CD4-positive, alpha-beta T cell (primary cell): ENCODE results near the gene PTPRN2. TPM values are rescaled to one million over a fixed set of nuclear protein-coding genes. Genes with fewer than 3 reads are reported as not detected.

Experiments used
- ATAC-seq: fragments of 200-7000 bp; cut with Tn5 transposase; one replicate; pipeline ENCODE4 v1.10.0; 2022; ENCODE audit warnings: mild to moderate bottlenecking; ENCODE audit not compliant: poor library complexity
- CTCF ChIA-PET: fragments of 350-600 bp; sonication (Branson Sonifier 250); formaldehyde crosslinking; loops from one replicate; lab custom pipeline; 2021; ENCODE audit warnings: antibody characterized with exemption, inconsistent platforms; lab: Charles Lee
- POLR2A ChIA-PET: fragments of 350-600 bp; sonication (Branson Sonifier 250); formaldehyde crosslinking; loops from one replicate; lab custom pipeline; 2021; ENCODE audit warnings: antibody characterized with exemption, inconsistent platforms; lab: Charles Lee
- DNase-seq, 14 experiments: peaks; one replicate each; pipeline ENCODE4 v3.0.0-alpha.2; 2013 to 2020; ENCODE audit warnings: mixed read lengths in 2 of 14
- H3K27ac ChIP-seq, 2 donors: one replicate each; pipeline versions ENCODE4 v1.5.1 to v1.7.0; 2013; ENCODE audit warnings: low read length in 2 of 2, low read depth in 1 of 2, mild to moderate bottlenecking in 1 of 2
- H3K27me3 ChIP-seq, 2 experiments: 1 replicate in 1 of 2; 2 replicates in 1 of 2; pipeline versions ENCODE4 v1.6.1 to v1.7.0; 2013; ENCODE audit warnings: low read length in 2 of 2, control low read depth in 1 of 2, mild to moderate bottlenecking in 1 of 2, moderate library complexity in 1 of 2; ENCODE audit not compliant: insufficient read depth in 2 of 2, control insufficient read depth in 1 of 2
- H3K36me3 ChIP-seq: one replicate; pipeline ENCODE4 v1.6.1; 2013; ENCODE audit warnings: low read length, control low read depth; ENCODE audit not compliant: insufficient read depth
- H3K4me1 ChIP-seq: one replicate; pipeline ENCODE4 v1.6.1; 2013; ENCODE audit warnings: low read length, control low read depth; ENCODE audit not compliant: insufficient read depth
- H3K4me3 ChIP-seq: one replicate; pipeline ENCODE4 v1.5.1; 2013; ENCODE audit warnings: mild to moderate bottlenecking, low read length, moderate library complexity
- H3K9me3 ChIP-seq, 2 experiments: 1 replicate in 1 of 2; 2 replicates in 1 of 2; pipeline versions ENCODE4 v1.6.1 to v1.7.0; 2013; ENCODE audit warnings: low read length in 2 of 2, mild to moderate bottlenecking in 2 of 2, control low read depth in 1 of 2, moderate library complexity in 1 of 2; ENCODE audit not compliant: control insufficient read depth in 1 of 2, insufficient read depth in 1 of 2
- H3K27ac Mint-ChIP-seq: one replicate; pipeline ENCODE4 v1.8.0; 2020; ENCODE audit warnings: mixed read lengths
- H3K27me3 Mint-ChIP-seq: one replicate; pipeline ENCODE4 v1.8.0; 2021; ENCODE audit warnings: mixed read lengths
- H3K36me3 Mint-ChIP-seq: one replicate; pipeline ENCODE4 v1.8.0; 2021; ENCODE audit warnings: low read depth, mixed read lengths
- H3K4me1 Mint-ChIP-seq: one replicate; pipeline ENCODE4 v1.8.0; 2021; ENCODE audit warnings: low read depth, mixed read lengths
- H3K4me3 Mint-ChIP-seq: one replicate; pipeline ENCODE4 v1.8.0; 2020; ENCODE audit warnings: mild to moderate bottlenecking, mixed read lengths
- H3K9me3 Mint-ChIP-seq: one replicate; pipeline ENCODE4 v1.8.0; 2020; ENCODE audit warnings: mixed read lengths
- intact Hi-C, 2 experiments: fragments of 100-400 bp; cut with DNase I in 1 of 2; cut with micrococcal nuclease in 1 of 2; formaldehyde crosslinking; loops; one replicate each; pipeline versions ENCODE4 v1.15.1 to v1.9.0; 2023 to 2025; cut with DNase I, micrococcal nuclease
- total RNA-seq, 174 experiments: library from RNA in 2 of 174; stranded (reverse) in 2 of 174; gene quantifications; one replicate each; pipeline ENCODE4 v1.2.3 and lab custom pipeline; 2021 to 2026
- TF ChIP-seq, protein P1 (sequence below): fragments of 200-600 bp; IDR thresholded peaks from one replicate; pipeline ENCODE4 v1.8.0; 2022; ENCODE audit warnings: antibody characterized with exemption, mild to moderate bottlenecking

PTPRN2 gene
- total RNA-seq, 2 experiments from 2014 or later, result 0.34 to 0.44 TPM

- no peak for DNase-seq
- no peak overlapping the region for H3K4me3 ChIP-seq
These were observed 400.5 kb downstream of the PTPRN2 start for GRCh38 chr7:158186864-158187693.

DNA sequence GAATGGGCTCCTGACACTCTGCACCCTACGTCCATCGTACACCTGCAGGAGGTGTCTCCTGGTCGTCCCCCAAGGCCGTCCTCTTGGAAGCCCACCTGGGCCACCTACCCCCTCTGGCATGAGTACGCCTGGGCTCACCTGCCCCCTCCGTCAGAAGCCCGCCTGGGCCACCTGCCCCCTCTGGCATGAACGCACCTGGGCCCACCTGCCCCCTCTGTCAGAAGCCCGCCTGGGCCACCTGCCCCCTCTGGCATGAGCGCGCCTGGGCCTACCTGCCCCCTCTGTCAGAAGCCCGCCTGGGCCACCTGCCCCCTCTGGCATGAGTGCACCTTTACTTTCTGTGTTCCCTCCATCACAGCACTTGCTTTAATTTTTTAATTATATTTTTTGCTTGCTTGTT, 401.2 kb downstream of the PTPRN2 start:
- no peaks in the 10 kb centered on the region for H3K36me3 Mint-ChIP-seq
- CTCF ChIA-PET, result no interaction called here
- POLR2A ChIA-PET, result no interaction called here
- Histone ChIP-seq H3K4me1 (no peaks in the 10 kb centered on the region), H3K36me3 (no peaks in the 10 kb centered on the region), H3K9me3 (peaks cover 0 to 48% of the 10 kb centered on the region in 2 experiments), H3K27me3 (peaks cover 0 to 3% of the 10 kb centered on the region in 2 experiments), H3K27ac (no peak overlapping the region), H3K4me3 (no peak overlapping the region)
- H3K9me3 Mint-ChIP-seq, result peaks cover 5% of the 10 kb centered on the region
- intact Hi-C loops, result no loop called here
- H3K4me3 Mint-ChIP-seq, result no peak overlapping the region
- H3K4me1 Mint-ChIP-seq, result no peaks in the 10 kb centered on the region
- TF ChIP-seq, protein P1, sequence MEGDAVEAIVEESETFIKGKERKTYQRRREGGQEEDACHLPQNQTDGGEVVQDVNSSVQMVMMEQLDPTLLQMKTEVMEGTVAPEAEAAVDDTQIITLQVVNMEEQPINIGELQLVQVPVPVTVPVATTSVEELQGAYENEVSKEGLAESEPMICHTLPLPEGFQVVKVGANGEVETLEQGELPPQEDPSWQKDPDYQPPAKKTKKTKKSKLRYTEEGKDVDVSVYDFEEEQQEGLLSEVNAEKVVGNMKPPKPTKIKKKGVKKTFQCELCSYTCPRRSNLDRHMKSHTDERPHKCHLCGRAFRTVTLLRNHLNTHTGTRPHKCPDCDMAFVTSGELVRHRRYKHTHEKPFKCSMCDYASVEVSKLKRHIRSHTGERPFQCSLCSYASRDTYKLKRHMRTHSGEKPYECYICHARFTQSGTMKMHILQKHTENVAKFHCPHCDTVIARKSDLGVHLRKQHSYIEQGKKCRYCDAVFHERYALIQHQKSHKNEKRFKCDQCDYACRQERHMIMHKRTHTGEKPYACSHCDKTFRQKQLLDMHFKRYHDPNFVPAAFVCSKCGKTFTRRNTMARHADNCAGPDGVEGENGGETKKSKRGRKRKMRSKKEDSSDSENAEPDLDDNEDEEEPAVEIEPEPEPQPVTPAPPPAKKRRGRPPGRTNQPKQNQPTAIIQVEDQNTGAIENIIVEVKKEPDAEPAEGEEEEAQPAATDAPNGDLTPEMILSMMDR, result no peak
- peaks cover 9% of the 10 kb centered on the region for H3K27me3 Mint-ChIP-seq
- ATAC-seq (no peak), DNase-seq (no peak)
- no peak overlapping the region for H3K27ac Mint-ChIP-seq

More at GRCh38 chr7:158186864-158187693, 400.5 kb downstream of the PTPRN2 start:
- ChIA-PET POLR2A (no interaction called here), CTCF (no interaction called here)
- intact Hi-C loops, result no loop called here
- peaks cover 5% of the 10 kb centered on the region for H3K9me3 Mint-ChIP-seq
- H3K4me1 Mint-ChIP-seq, result no peaks in the 10 kb centered on the region
- H3K27ac Mint-ChIP-seq, result no peak overlapping the region
- no peak for ATAC-seq
- no peaks in the 10 kb centered on the region for H3K4me1 ChIP-seq
- no peaks in the 10 kb centered on the region for H3K36me3 ChIP-seq
- no peaks in the 10 kb centered on the region for H3K36me3 Mint-ChIP-seq
- no peak overlapping the region for H3K27ac ChIP-seq
- peaks cover 9% of the 10 kb centered on the region for H3K27me3 Mint-ChIP-seq
- H3K9me3 ChIP-seq, result peaks cover 0 to 54% of the 10 kb centered on the region in 2 experiments
- peaks cover 0 to 3% of the 10 kb centered on the region in 2 experiments for H3K27me3 ChIP-seq
- no peak overlapping the region for H3K4me3 Mint-ChIP-seq
- TF ChIP-seq, protein P1, result no peak

- peaks cover 0 to 40% of the 10 kb centered on the region in 2 experiments for H3K9me3 ChIP-seq
- CTCF ChIA-PET, result no interaction called here
- Mint-ChIP-seq H3K27me3 (peaks cover 9% of the 10 kb centered on the region), H3K36me3 (no peaks in the 10 kb centered on the region), H3K4me1 (no peaks in the 10 kb centered on the region), H3K9me3 (peaks cover 5% of the 10 kb centered on the region), H3K27ac (no peak overlapping the region), H3K4me3 (no peak overlapping the region)
- no peaks in the 10 kb centered on the region for H3K4me1 ChIP-seq
- TF ChIP-seq, protein P1, result no peak
- DNase-seq, result no peak
- H3K4me3 ChIP-seq, result no peak overlapping the region
- no peak for ATAC-seq
- intact Hi-C loops, result no loop called here
- no peak overlapping the region for H3K27ac ChIP-seq
- H3K27me3 ChIP-seq, result peaks cover 0 to 3% of the 10 kb centered on the region in 2 experiments
- no peaks in the 10 kb centered on the region for H3K36me3 ChIP-seq
- POLR2A ChIA-PET, result no interaction called here
These were observed 402.0 kb downstream of the PTPRN2 start for GRCh38 chr7:158185653-158186052.
